Activated CD8-positive, alpha-beta T cell treated with anti-CD3 and anti-CD28 coated beads for 36 hours (primary cell): ENCODE data around the gene GREB1. TPM values are rescaled to one million over a fixed set of nuclear protein-coding genes. Genes with fewer than 3 reads are reported as not detected.

Experiments
- ATAC-seq: fragments of 200-7000 bp; cut with Tn5 transposase; one replicate; pipeline ENCODE4 v1.10.0; 2021; ENCODE audit warnings: mild to moderate bottlenecking, moderate library complexity
- CTCF ChIA-PET: fragments of 350-600 bp; sonication (Branson Sonifier 250); formaldehyde crosslinking; loops from one replicate; lab custom pipeline; 2021; ENCODE audit warnings: antibody characterized with exemption; lab: Charles Lee
- POLR2A ChIA-PET: fragments of 350-600 bp; sonication (Branson Sonifier 250); formaldehyde crosslinking; loops from one replicate; lab custom pipeline; 2021; ENCODE audit warnings: antibody characterized with exemption; lab: Charles Lee
- DNase-seq: peaks from one replicate; pipeline ENCODE4 v3.0.0-alpha.2; 2020
- H3K27ac Mint-ChIP-seq: one replicate; pipeline ENCODE4 v1.8.0; 2021; ENCODE audit warnings: mild to moderate bottlenecking, mixed read lengths
- H3K27me3 Mint-ChIP-seq: one replicate; pipeline ENCODE4 v1.8.0; 2021; ENCODE audit warnings: mixed read lengths
- H3K36me3 Mint-ChIP-seq: one replicate; pipeline ENCODE4 v1.8.0; 2021; ENCODE audit warnings: low read depth, mixed read lengths
- H3K4me1 Mint-ChIP-seq: one replicate; pipeline ENCODE4 v1.8.0; 2021; ENCODE audit warnings: low read depth, mixed read lengths
- H3K4me3 Mint-ChIP-seq: one replicate; pipeline ENCODE4 v1.8.0; 2021; ENCODE audit warnings: mild to moderate bottlenecking, moderate library complexity, mixed read lengths
- H3K9me3 Mint-ChIP-seq: one replicate; pipeline ENCODE4 v1.8.0; 2021; ENCODE audit warnings: mixed read lengths
- CTCF ChIP-seq: fragments of 200-600 bp; IDR thresholded peaks from one replicate; pipeline ENCODE4 v1.8.0; 2022; ENCODE audit warnings: antibody characterized with exemption, mild to moderate bottlenecking
- intact Hi-C: fragments of 100-400 bp; cut with micrococcal nuclease; formaldehyde crosslinking; loops from one replicate; pipeline ENCODE4 v1.10.0; 2022
- total RNA-seq, 2 experiments: library from RNA; stranded (reverse); gene quantifications; one replicate each; pipeline ENCODE4 v1.2.3, GENCODE V29; 2021

The GREB1 gene
- total RNA-seq, 2 experiments from 2014 or later, result 1.5 TPM

DNA sequence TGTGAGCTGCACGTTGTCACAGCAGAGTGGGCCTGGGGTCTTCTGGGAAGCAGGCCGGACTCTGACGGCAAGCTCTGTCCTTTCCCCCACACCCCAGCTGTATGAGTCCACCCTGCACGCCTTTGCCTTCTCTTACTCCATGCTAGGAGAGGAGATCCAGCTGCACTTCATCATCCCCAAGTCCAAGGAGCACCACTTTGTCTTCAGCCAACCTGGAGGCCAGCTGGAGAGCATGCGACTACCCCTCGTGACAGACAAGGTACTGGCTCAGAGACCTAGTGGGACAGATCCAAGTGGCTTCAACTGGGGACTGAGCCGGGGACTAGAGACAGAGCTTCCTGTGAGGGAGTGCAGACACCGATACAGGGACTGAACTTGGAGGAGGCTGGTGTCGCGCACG is 96.0 kb downstream of the GREB1 start:
- CTCF ChIA-PET, result interaction anchor here (1.5 to 1.7 kb wide), 2 partner anchors 45 to 150 kb away, joined by 3 to 4 read pairs; no protein-coding TSS in a partner anchor
- Mint-ChIP-seq H3K4me1 (no peaks in the 10 kb centered on the region), H3K4me3 (no peak overlapping the region), H3K27ac (no peak overlapping the region), H3K9me3 (peaks cover 8% of the 10 kb centered on the region), H3K36me3 (no peaks in the 10 kb centered on the region), H3K27me3 (no peaks in the 10 kb centered on the region)
- TF ChIP-seq CTCF, result no peak
- intact Hi-C loops, result no loop called here
- DNase-seq (no peak), ATAC-seq (no peak)
- POLR2A ChIA-PET, result interaction anchor here (0.5 kb wide), 1 partner anchor 12 kb away, joined by 3 read pairs; no protein-coding TSS in a partner anchor

DNA sequence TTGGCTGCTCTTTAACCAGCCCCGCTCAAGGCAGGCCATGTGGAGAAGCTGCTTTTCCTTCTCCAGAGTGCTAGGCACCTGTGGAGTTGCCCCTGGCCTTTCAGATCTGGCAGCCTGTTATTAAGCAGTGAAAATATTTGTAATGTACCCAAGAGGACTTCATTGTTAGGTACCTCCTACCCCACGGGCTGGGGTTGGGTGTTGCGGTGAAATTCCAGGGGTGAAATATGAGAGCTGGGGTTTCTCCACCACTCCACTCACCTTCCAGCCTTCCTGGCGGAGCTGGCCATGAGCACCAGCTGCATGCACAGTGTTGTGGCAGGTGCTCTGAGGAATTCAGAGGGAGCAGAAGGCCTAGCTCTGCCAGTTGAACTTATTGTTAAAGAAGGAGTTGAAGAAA is 97.0 kb downstream of the GREB1 start:
- Mint-ChIP-seq H3K9me3 (peaks cover 8% of the 10 kb centered on the region), H3K27ac (no peak overlapping the region), H3K4me3 (no peak overlapping the region), H3K27me3 (no peaks in the 10 kb centered on the region), H3K36me3 (no peaks in the 10 kb centered on the region), H3K4me1 (no peaks in the 10 kb centered on the region)
- ATAC-seq (no peak), DNase-seq (no peak)
- ChIA-PET CTCF (interaction anchor here (0.9 to 1.7 kb wide), 4 partner anchors 20 to 149 kb away, joined by 3 to 4 read pairs (median 4); no protein-coding TSS in a partner anchor), POLR2A (no interaction called here)
- no peak for TF ChIP-seq CTCF
- intact Hi-C loops, result no loop called here

GRCh38 chr2:11631462-11631861 is 97.6 kb downstream of the GREB1 start:
- ATAC-seq, result no peak
- no peaks in the 10 kb centered on the region for H3K4me1 Mint-ChIP-seq
- ChIA-PET POLR2A (no interaction called here), CTCF (interaction anchor here (0.9 to 1.7 kb wide), 4 partner anchors 20 to 148 kb away, joined by 3 to 4 read pairs (median 4); no protein-coding TSS in a partner anchor)
- no peak for DNase-seq
- intact Hi-C loops, result no loop called here
- H3K27ac Mint-ChIP-seq, result no peak overlapping the region
- no peak overlapping the region for H3K4me3 Mint-ChIP-seq
- peaks cover 8% of the 10 kb centered on the region for H3K9me3 Mint-ChIP-seq
- no peaks in the 10 kb centered on the region for H3K36me3 Mint-ChIP-seq
- no peak for TF ChIP-seq CTCF
- no peaks in the 10 kb centered on the region for H3K27me3 Mint-ChIP-seq

DNA sequence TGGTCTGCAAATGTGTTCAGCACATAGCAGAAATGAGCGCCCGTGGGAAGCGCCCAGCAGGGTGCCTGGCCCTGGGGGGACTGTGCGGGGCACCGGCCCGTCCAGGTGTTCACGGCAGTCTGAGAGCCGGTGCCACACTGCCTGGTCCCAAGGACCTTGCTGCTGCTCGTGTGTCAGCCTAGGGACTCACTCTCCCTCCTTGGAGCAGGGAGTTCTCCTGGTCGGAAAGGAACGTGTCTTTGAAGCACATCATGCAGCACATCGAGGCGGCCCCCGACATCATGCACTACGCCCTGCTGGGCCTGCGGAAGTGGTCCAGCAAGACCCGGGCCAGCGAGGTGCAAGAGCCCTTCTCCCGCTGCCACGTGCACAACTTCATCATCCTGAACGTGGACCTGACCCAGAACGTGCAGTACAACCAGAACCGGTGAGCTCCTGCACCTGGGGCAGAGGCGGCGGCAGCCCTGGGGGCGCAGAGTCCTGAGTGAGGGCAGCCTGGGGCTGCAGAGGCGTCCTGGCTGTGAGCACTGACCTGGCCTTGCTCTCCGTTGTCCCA is 100.2 kb downstream of the GREB1 start:
- Mint-ChIP-seq H3K4me3 (no peak overlapping the region), H3K27ac (no peak overlapping the region), H3K27me3 (no peaks in the 10 kb centered on the region), H3K36me3 (no peaks in the 10 kb centered on the region), H3K9me3 (no peaks in the 10 kb centered on the region), H3K4me1 (no peaks in the 10 kb centered on the region)
- POLR2A ChIA-PET, result no interaction called here
- intact Hi-C loops, result no loop called here
- no peak for ATAC-seq
- TF ChIP-seq CTCF, result no peak
- DNase-seq, result no peak
- CTCF ChIA-PET, result interaction anchor here (0.6 kb wide), 1 partner anchor 150 kb away, joined by 3 read pairs; no protein-coding TSS in a partner anchor

- H3K4me1 Mint-ChIP-seq, result no peaks in the 10 kb centered on the region
- H3K27me3 Mint-ChIP-seq, result peaks cover 3% of the 10 kb centered on the region
- no peak overlapping the region for H3K27ac Mint-ChIP-seq
- no peak for TF ChIP-seq CTCF
- intact Hi-C loops, result no loop called here
- ChIA-PET CTCF (interaction anchor here (0.6 kb wide), 1 partner anchor 150 kb away, joined by 3 read pairs; no protein-coding TSS in a partner anchor), POLR2A (no interaction called here)
- no peaks in the 10 kb centered on the region for H3K9me3 Mint-ChIP-seq
- H3K4me3 Mint-ChIP-seq, result no peak overlapping the region
- no peak for DNase-seq
- ATAC-seq, result no peak
- no peaks in the 10 kb centered on the region for H3K36me3 Mint-ChIP-seq
Measured at GRCh38 chr2:11634584-11634983, 100.7 kb downstream of the GREB1 start.
